ENCODE data around the gene HSPD1. TPM values are rescaled to one million over a fixed set of nuclear protein-coding genes. Genes with fewer than 3 reads are reported as not detected.

The HSPD1 gene
- total RNA-seq, 1 experiment from 2014 or later = 532 TPM

DNA sequence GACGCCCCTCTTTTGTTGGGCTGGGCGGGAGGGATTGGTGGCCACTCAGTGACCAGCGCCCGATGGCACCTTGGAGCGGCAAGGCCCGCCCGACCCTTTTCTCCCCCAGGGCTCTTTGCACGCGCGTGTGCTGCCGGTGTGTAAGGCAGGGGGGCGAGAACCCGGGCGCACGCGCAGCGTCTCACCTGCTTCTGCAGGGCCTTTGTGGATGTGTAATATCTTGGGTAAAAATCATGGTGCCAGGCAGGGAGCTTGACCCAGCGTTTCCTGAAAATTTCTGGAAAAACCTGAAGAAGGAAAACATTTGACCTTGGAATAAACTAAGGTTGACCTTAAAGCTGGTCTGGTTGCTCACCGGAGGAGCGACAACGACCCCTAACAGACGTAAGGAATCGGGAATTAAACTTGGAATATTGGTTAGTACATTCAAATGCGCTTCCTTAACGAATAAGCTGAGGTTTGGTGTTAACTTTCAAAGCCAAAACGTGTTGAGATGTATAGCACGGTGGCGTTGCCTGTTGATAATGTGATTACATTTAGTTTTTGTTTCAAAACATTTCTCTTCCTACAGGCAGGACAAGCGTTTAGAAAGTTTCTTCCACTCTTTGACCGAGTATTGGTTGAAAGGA is 977 bp upstream of the HSPD1 start:
- Histone ChIP-seq H3K9me3 (ENCODE audit: insufficient read depth, low read depth) (no peaks in the 10 kb centered on the region), H4K20me1 (ENCODE audit: insufficient read depth) (peaks cover 52% of the 10 kb centered on the region), H3K4me2 (peak overlapping the region; percentile 88), H3K4me1 (replicated peaks; ENCODE audit: insufficient read depth) (peaks cover 39% of the 10 kb centered on the region), H3K27ac (peak overlapping the region; percentile 74), H3F3A (ENCODE audit: insufficient read depth, low read depth) (peaks cover 49% of the 10 kb centered on the region; the same call in 1 of the 2 replicates), H3K9me2 (ENCODE audit: insufficient read depth) (no peaks in the 10 kb centered on the region), H3K36me3 (ENCODE audit: low read depth) (peaks cover 64% of the 10 kb centered on the region), H2AFZ (peak overlapping the region; percentile 66), H3K79me2 (ENCODE audit: low read depth) (peaks cover 87% of the 10 kb centered on the region), H3K4me3 (peak overlapping the region; percentile 99), H3K27me3 (ENCODE audit: insufficient read depth, low read depth) (no peaks in the 10 kb centered on the region)
- intact Hi-C loops (cut with micrococcal nuclease; ENCODE audit: unreplicated experiment) = loop anchor here (1.0 to 5.0 kb wide), 4 partner anchors 15 to 207 kb away; partner anchors contain the start of genes COQ10B, MARS2 and SF3B1
- TF ChIP-seq, protein P1, sequence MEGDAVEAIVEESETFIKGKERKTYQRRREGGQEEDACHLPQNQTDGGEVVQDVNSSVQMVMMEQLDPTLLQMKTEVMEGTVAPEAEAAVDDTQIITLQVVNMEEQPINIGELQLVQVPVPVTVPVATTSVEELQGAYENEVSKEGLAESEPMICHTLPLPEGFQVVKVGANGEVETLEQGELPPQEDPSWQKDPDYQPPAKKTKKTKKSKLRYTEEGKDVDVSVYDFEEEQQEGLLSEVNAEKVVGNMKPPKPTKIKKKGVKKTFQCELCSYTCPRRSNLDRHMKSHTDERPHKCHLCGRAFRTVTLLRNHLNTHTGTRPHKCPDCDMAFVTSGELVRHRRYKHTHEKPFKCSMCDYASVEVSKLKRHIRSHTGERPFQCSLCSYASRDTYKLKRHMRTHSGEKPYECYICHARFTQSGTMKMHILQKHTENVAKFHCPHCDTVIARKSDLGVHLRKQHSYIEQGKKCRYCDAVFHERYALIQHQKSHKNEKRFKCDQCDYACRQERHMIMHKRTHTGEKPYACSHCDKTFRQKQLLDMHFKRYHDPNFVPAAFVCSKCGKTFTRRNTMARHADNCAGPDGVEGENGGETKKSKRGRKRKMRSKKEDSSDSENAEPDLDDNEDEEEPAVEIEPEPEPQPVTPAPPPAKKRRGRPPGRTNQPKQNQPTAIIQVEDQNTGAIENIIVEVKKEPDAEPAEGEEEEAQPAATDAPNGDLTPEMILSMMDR (conservative IDR thresholded peaks at IDR 0.05) = no peak
- no peak for TF ChIP-seq EZH2 (IDR thresholded peaks at IDR 0.05; ENCODE audit: low read depth)
- ChIA-PET CTCF (no interaction called here), POLR2A (ENCODE audit: unreplicated experiment) (interaction anchor here (0.6 to 0.8 kb wide), 4 partner anchors 16 to 376 kb away, joined by 4 to 8 read pairs (median 6); no protein-coding TSS in a partner anchor)
- BruUV-seq (replicated peaks) = TSS peak; percentile 69
- DNase-seq = no peak

DNA sequence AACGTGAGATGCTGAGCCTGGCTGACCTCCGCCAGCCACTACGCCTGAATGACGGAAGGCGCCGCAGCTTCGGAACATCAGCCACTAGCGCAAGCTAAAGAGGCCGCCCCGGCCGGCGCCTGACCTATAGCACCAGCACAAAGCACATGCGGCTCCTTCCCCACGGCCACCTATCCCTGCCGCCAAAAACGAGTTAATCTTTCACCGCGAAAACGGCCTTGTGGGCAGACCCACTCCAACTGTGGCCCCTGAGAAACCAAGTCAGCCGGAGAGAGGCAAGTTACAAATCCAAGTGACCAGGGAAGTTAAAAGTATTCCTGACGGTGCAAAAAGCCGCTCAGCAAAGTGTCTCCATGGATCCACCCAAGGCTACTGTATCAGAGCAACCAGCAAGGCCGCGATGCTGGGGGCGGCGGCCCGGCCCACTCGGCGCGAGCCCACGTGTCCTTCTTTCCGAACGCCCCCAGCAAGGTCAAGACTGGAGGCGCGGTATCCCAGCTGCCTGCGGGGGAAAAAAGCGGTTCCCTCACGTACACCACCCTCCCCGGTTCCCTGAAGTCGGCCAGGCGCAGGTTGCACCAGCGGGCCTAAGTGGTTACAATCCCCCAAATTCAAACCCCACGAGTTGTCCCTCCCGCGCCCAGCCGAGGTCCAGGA is 575 bp downstream of the HSPD1 start:
- no peaks in the 10 kb centered on the region for H3K27me3 ChIP-seq (ENCODE audit: insufficient read depth, low read depth)
- CTCF ChIA-PET = interaction anchor here (0.9 kb wide), 1 partner anchor 46 kb away, joined by 4 read pairs; no protein-coding TSS in a partner anchor
- H2AFZ ChIP-seq = peak overlapping the region; percentile 35
- peak overlapping the region; percentile 93 for H3K4me2 ChIP-seq
- H3K4me1 ChIP-seq (replicated peaks; ENCODE audit: insufficient read depth) = peaks cover 43% of the 10 kb centered on the region
- intact Hi-C loops (cut with micrococcal nuclease; ENCODE audit: unreplicated experiment) = no loop called here
- TSS peak; percentile 38 for BruUV-seq (replicated peaks)
- H3K36me3 ChIP-seq (ENCODE audit: low read depth) = peaks cover 69% of the 10 kb centered on the region
- peak overlapping the region; percentile 74 for H3K27ac ChIP-seq
- peaks cover 94% of the 10 kb centered on the region for H3K79me2 ChIP-seq (ENCODE audit: low read depth)
- peak overlapping the region; percentile 99 for H3K4me3 ChIP-seq
- H3K9me3 ChIP-seq (ENCODE audit: insufficient read depth, low read depth) = no peaks in the 10 kb centered on the region
- peaks cover 58% of the 10 kb centered on the region; the same call in 1 of the 2 replicates for H3F3A ChIP-seq (ENCODE audit: insufficient read depth, low read depth)
- peak in 1 of 2 experiments; percentile 31 for DNase-seq
- POLR2A ChIA-PET (ENCODE audit: unreplicated experiment) = interaction anchor here (0.7 to 1.0 kb wide), 2 partner anchors 16 to 18 kb away, joined by 4 to 8 read pairs; partner anchors contain the start of gene MOB4
- TF ChIP-seq, protein P1 (conservative IDR thresholded peaks at IDR 0.05) = no peak
- no peak for TF ChIP-seq EZH2 (IDR thresholded peaks at IDR 0.05; ENCODE audit: low read depth)
- no peaks in the 10 kb centered on the region for H3K9me2 ChIP-seq (ENCODE audit: insufficient read depth)
- H4K20me1 ChIP-seq (ENCODE audit: insufficient read depth) = peaks cover 67% of the 10 kb centered on the region

DNA sequence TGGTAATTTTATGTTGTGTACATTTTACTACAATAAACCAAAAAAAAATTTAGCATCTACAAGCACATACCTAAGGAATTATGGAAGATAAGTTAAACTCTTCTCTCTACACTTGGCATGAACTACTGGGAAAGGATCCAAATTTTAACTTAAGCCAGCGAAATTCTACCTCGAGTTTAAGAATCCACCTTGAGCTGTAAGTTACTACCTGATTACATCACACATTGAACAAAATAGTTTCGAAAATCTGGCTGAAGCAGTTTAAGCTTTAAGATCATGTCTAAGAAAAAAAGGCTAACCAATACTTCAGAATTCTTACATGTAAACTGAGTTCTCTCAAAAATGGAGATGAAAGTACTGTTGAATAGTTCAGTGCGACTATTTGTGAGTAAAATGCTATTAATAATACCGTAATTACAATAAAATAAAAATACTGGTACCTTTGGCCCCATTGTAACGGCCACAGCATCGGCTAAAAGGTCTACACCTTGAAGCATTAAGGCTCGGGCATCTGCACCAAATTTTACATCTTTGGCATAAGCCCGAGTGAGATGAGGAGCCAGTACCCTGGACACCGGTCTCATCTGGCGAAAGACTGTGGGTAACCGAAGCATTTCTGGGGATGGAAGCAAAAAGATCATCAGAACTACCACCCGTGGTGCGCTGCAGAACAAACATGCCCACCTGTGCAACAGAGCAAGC is 1.3 kb downstream of the HSPD1 start:
- TF ChIP-seq EZH2 (IDR thresholded peaks at IDR 0.05; ENCODE audit: low read depth) = no peak
- TF ChIP-seq, protein P1 (conservative IDR thresholded peaks at IDR 0.05) = no peak
- no peak for DNase-seq
- Histone ChIP-seq H3K79me2 (ENCODE audit: low read depth) (peaks cover 94% of the 10 kb centered on the region), H3F3A (ENCODE audit: insufficient read depth, low read depth) (peaks cover 58% of the 10 kb centered on the region; the same call in 1 of the 2 replicates), H3K36me3 (ENCODE audit: low read depth) (peaks cover 69% of the 10 kb centered on the region), H3K4me2 (peak overlapping the region; percentile 93), H3K27me3 (ENCODE audit: insufficient read depth, low read depth) (no peaks in the 10 kb centered on the region), H4K20me1 (ENCODE audit: insufficient read depth) (peaks cover 73% of the 10 kb centered on the region), H2AFZ (no peak overlapping the region), H3K4me1 (replicated peaks; ENCODE audit: insufficient read depth) (peaks cover 43% of the 10 kb centered on the region), H3K9me3 (ENCODE audit: insufficient read depth, low read depth) (no peaks in the 10 kb centered on the region), H3K9me2 (ENCODE audit: insufficient read depth) (no peaks in the 10 kb centered on the region), H3K27ac (peak overlapping the region; percentile 74), H3K4me3 (peak overlapping the region; percentile 99)
- ChIA-PET CTCF (no interaction called here), POLR2A (ENCODE audit: unreplicated experiment) (interaction anchor here (0.7 kb wide), 1 partner anchor 18 kb away, joined by 8 read pairs; no protein-coding TSS in a partner anchor)
- intact Hi-C loops (cut with micrococcal nuclease; ENCODE audit: unreplicated experiment) = no loop called here
- no TSS peak for BruUV-seq (replicated peaks)
